IMR-90 (cell line): ENCODE data around the gene ADAMTS3. TPM values are rescaled to one million over a fixed set of nuclear protein-coding genes. Genes with fewer than 3 reads are reported as not detected.

Source experiments
- ATAC-seq: fragments of 200-7000 bp; cut with Tn5 transposase; 2 replicates; pipeline ENCODE4 v1.9.1; 2020; ENCODE audit warnings: low read depth, mild to moderate bottlenecking, moderate library complexity
- BruUV-seq: library from RNA; stranded (reverse); fragments of 400-500 nt; replicated peaks from 2 replicates; lab custom pipeline; 2021; lab: Mats Ljungman, UMichigan
- CTCF ChIA-PET: fragments of 300-600 bp; formaldehyde crosslinking; extraction: SDS; loops from one replicate; lab custom pipeline; 2021; ENCODE audit warnings: antibody characterized with exemption; lab: Yijun Ruan, JAX
- POLR2A ChIA-PET: fragments of 300-600 bp; sonication (Branson Sonifier 250); formaldehyde crosslinking; loops from one replicate; lab custom pipeline; 2022; ENCODE audit warnings: antibody characterized with exemption; ENCODE audit not compliant: unreplicated experiment; lab: Charles Lee
- DNase-seq: peaks from one replicate; pipeline ENCODE4 v3.0.0; 2013
- H2AFZ ChIP-seq: replicated peaks from 2 replicates; pipeline ENCODE3; 2013; ENCODE audit warnings: low read length, mild to moderate bottlenecking; ENCODE audit not compliant: poor library complexity
- H2AK5ac ChIP-seq: 2 replicates; pipeline ENCODE4 v1.6.1; 2013; ENCODE audit warnings: low read depth, low read length, inconsistent platforms
- H2AK9ac ChIP-seq: replicated peaks from 2 replicates; pipeline ENCODE3; 2013; ENCODE audit warnings: mild to moderate bottlenecking, low read depth, low read length, moderate library complexity; ENCODE audit not compliant: poor library complexity
- H2BK120ac ChIP-seq: 2 replicates; pipeline ENCODE4 v1.6.1; 2013; ENCODE audit warnings: low read depth, low read length, inconsistent platforms
- H2BK15ac ChIP-seq: 3 replicates; pipeline ENCODE4 v1.6.1; 2013; ENCODE audit warnings: low read depth, low read length, inconsistent platforms
- H2BK20ac ChIP-seq: 2 replicates; pipeline ENCODE4 v1.6.1; 2013; ENCODE audit warnings: low read depth, mild to moderate bottlenecking, inconsistent platforms, low read length, moderate library complexity
- H2BK5ac ChIP-seq: 2 replicates; pipeline ENCODE4 v1.6.1; 2013; ENCODE audit warnings: mild to moderate bottlenecking, low read depth, low read length, inconsistent platforms; ENCODE audit not compliant: poor library complexity, severe bottlenecking
- H3K14ac ChIP-seq: replicated peaks from 2 replicates; pipeline ENCODE4 v1.6.1; 2013; ENCODE audit warnings: low read depth, low read length, inconsistent platforms
- H3K18ac ChIP-seq: 2 replicates; pipeline ENCODE4 v1.6.1; 2013; ENCODE audit warnings: low read depth, low read length, control low read depth
- H3K23ac ChIP-seq: 2 replicates; pipeline ENCODE4 v1.6.1; 2013; ENCODE audit warnings: low read depth, low read length, inconsistent platforms
- H3K27ac ChIP-seq: 2 replicates; pipeline ENCODE4 v1.5.1; 2013; ENCODE audit warnings: mild to moderate bottlenecking, control low read depth, low read length; ENCODE audit not compliant: insufficient read depth
- H3K27me3 ChIP-seq: 2 replicates; pipeline ENCODE4 v1.6.1; 2013; ENCODE audit warnings: low read length; ENCODE audit not compliant: control insufficient read depth, insufficient read depth
- H3K36me3 ChIP-seq: 2 replicates; pipeline ENCODE4 v1.6.1; 2013; ENCODE audit warnings: low read length, mixed read lengths; ENCODE audit not compliant: control insufficient read depth, insufficient read depth
- H3K4ac ChIP-seq: 2 replicates; pipeline ENCODE4 v1.6.1; 2013; ENCODE audit warnings: low read depth, low read length, inconsistent platforms
- H3K4me1 ChIP-seq: 2 replicates; pipeline ENCODE4 v1.6.1; 2013; ENCODE audit warnings: low read length, mixed read lengths; ENCODE audit not compliant: control insufficient read depth, insufficient read depth
- H3K4me2 ChIP-seq: 2 replicates; pipeline ENCODE4 v1.6.1; 2013; ENCODE audit warnings: low read depth, mild to moderate bottlenecking, control low read depth, low read length, moderate library complexity
- H3K4me3 ChIP-seq: 2 replicates; pipeline ENCODE4 v1.5.1; 2013; ENCODE audit warnings: low read depth, mild to moderate bottlenecking, control low read depth, low read length, moderate library complexity; ENCODE audit not compliant: insufficient read depth
- H3K56ac ChIP-seq: 2 replicates; pipeline ENCODE4 v1.6.1; 2013; ENCODE audit warnings: low read length, inconsistent platforms; ENCODE audit not compliant: insufficient read depth; ENCODE audit errors: extremely low read depth
- H3K79me1 ChIP-seq, 2 experiments: 2 replicates each; pipeline ENCODE4 v1.6.1; 2013; ENCODE audit warnings: low read length in 2 of 2, inconsistent platforms in 1 of 2, low read depth in 1 of 2
- H3K9ac ChIP-seq: 2 replicates; pipeline ENCODE4 v1.6.1; 2013; ENCODE audit warnings: low read depth, low read length, control low read depth
- H3K9me1 ChIP-seq: 2 replicates; pipeline ENCODE4 v1.6.1; 2013; ENCODE audit warnings: low read length, inconsistent platforms; ENCODE audit not compliant: insufficient read depth
- H3K9me3 ChIP-seq: 2 replicates; pipeline ENCODE4 v1.6.1; 2013; ENCODE audit warnings: low read length; ENCODE audit not compliant: control insufficient read depth, insufficient read depth
- H4K20me1 ChIP-seq: 2 replicates; pipeline ENCODE4 v1.6.1; 2013; ENCODE audit warnings: low read length, inconsistent platforms; ENCODE audit not compliant: insufficient read depth
- H4K5ac ChIP-seq: 2 replicates; pipeline ENCODE4 v1.6.1; 2013; ENCODE audit warnings: mild to moderate bottlenecking, low read depth, low read length, control low read depth
- H4K8ac ChIP-seq, 2 experiments: 2 replicates each; pipeline ENCODE4 v1.6.1; 2013; ENCODE audit warnings: low read depth in 2 of 2, low read length in 2 of 2, control low read depth in 1 of 2, inconsistent platforms in 1 of 2
- H4K91ac ChIP-seq: 2 replicates; pipeline ENCODE4 v1.6.1; 2013; ENCODE audit warnings: low read depth, low read length, inconsistent platforms; ENCODE audit not compliant: insufficient read depth
- CEBPB ChIP-seq: IDR thresholded peaks from 2 replicates; pipeline ENCODE4 v1.6.1; 2012; ENCODE audit warnings: low read depth, low read length, improper control_type of control experiment
- MAFK ChIP-seq: IDR thresholded peaks from 2 replicates; pipeline ENCODE4 v1.6.1; 2012; ENCODE audit warnings: low read depth, low read length, improper control_type of control experiment
- MAZ ChIP-seq: IDR thresholded peaks from 2 replicates; pipeline ENCODE4 v1.6.1; 2012; ENCODE audit warnings: low read depth, mild to moderate bottlenecking, low read length, improper control_type of control experiment, moderate library complexity, borderline replicate concordance
- NFE2L2 ChIP-seq: fragments of 150-350 bp; IDR thresholded peaks from 2 replicates; pipeline ENCODE4 v1.6.1; 2016; ENCODE audit warnings: low read depth, mild to moderate bottlenecking, low read length
- RFX5 ChIP-seq: IDR thresholded peaks from 2 replicates; pipeline ENCODE4 v1.8.0; 2012; ENCODE audit warnings: low read depth, mild to moderate bottlenecking, low read length, moderate library complexity
- WGBS, 2 experiments: methylation state at CpG; one replicate each; pipeline versions ENCODE4 v1.1.5 to v1.1.7; 2013; ENCODE audit warnings: missing lambda C conversion rate in 2 of 2; ENCODE audit not compliant: insufficient read length in 1 of 2; ENCODE audit errors: extremely low coverage in 2 of 2; 5-methylcytosine and 5-hydroxymethylcytosine counted together
- dilution Hi-C: fragments of 300-500 bp; cut with HindIII; formaldehyde crosslinking; loops from one replicate; pipeline ENCODE4 v1.14.3; 2018; ENCODE audit warnings: low sequenced_read_pairs; ENCODE audit not compliant: unreplicated experiment
- in situ Hi-C: fragments of 300-500 bp; cut with MboI; formaldehyde crosslinking; loops from 3 replicates; pipeline ENCODE4 v1.14.3; 2019; ENCODE audit warnings: low sequenced_read_pairs, inconsistent platforms, mixed read lengths
- intact Hi-C: fragments of 100-400 bp; cut with micrococcal nuclease; formaldehyde crosslinking; loops from 2 replicates; pipeline ENCODE4 v1.10.0; 2022
- polyA plus RNA-seq, 3 experiments: library from polyadenylated mRNA; depleted of rRNA; stranded (reverse); fragments of >200 nt; gene quantifications; 2 replicates each; pipeline ENCODE4 v1.2.3, GENCODE V29; 2012; ENCODE audit warnings: low replicate concordance in 1 of 3
- total RNA-seq: library from RNA; depleted of rRNA; stranded (reverse); fragments of >200 nt; gene quantifications from 2 replicates; pipeline ENCODE4 v1.2.3, GENCODE V29; 2012
- TF ChIP-seq, protein P1 (sequence below): fragments of 150-350 bp; IDR thresholded peaks from 2 replicates; pipeline ENCODE4 v1.6.1; 2017; ENCODE audit warnings: mild to moderate bottlenecking, antibody characterized with exemption, low read length, low read depth

The ADAMTS3 gene
- total and polyA plus RNA-seq, 2 of the 4 experiments (the other 2 are of a cell fraction), result 0.68 to 2.9 TPM

DNA sequence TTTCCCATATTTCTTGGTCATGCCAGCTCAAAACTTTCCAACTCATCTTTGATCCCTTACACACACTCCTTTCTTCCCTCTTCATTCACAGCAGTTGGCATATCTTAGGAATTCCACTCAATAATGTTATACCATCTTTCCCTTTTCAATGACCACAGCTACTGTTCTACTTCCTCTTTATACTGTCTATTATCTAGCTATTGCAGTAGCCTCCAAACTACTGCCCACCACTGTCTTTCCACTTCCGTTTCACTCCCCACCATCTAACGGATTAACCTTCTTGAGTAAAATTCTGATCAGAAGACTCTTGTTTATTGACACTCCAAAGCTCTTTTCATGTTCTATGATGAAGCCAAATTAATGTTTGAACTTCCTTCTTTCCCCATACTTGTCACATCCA, 55.8 kb downstream of the ADAMTS3 start:
- no peak overlapping the region for H2AK5ac ChIP-seq
- no peaks in the 10 kb centered on the region for H4K20me1 ChIP-seq
- H2BK120ac ChIP-seq, result no peak overlapping the region
- H3K27ac ChIP-seq, result no peak overlapping the region
- dilution Hi-C loops, result no loop called here
- TF ChIP-seq NFE2L2 (no peak), CEBPB (no peak), MAFK (no peak), RFX5 (no peak), MAZ (no peak)
- TF ChIP-seq, protein P1, sequence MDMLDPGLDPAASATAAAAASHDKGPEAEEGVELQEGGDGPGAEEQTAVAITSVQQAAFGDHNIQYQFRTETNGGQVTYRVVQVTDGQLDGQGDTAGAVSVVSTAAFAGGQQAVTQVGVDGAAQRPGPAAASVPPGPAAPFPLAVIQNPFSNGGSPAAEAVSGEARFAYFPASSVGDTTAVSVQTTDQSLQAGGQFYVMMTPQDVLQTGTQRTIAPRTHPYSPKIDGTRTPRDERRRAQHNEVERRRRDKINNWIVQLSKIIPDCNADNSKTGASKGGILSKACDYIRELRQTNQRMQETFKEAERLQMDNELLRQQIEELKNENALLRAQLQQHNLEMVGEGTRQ, result no peak
- no peak overlapping the region for H4K8ac ChIP-seq
- in situ Hi-C loops, result no loop called here
- H3K14ac ChIP-seq, result no peak overlapping the region
- no peak overlapping the region for H2BK5ac ChIP-seq
- no peak overlapping the region for H2AK9ac ChIP-seq
- H3K9me3 ChIP-seq, result no peaks in the 10 kb centered on the region
- H3K9me1 ChIP-seq, result no peaks in the 10 kb centered on the region
- H3K27me3 ChIP-seq, result no peaks in the 10 kb centered on the region
- H3K4me2 ChIP-seq, result no peak overlapping the region
- H3K56ac ChIP-seq, result no peak overlapping the region
- H3K79me1 ChIP-seq, result no peaks in the 10 kb centered on the region
- POLR2A ChIA-PET, result no interaction called here
- no peak overlapping the region for H3K9ac ChIP-seq
- intact Hi-C loops, result no loop called here
- no peak overlapping the region for H2BK15ac ChIP-seq
- no peak overlapping the region for H2AFZ ChIP-seq
- H4K91ac ChIP-seq, result no peak overlapping the region
- H3K23ac ChIP-seq, result no peak overlapping the region
- ATAC-seq, result no peak
- DNase-seq, result no peak
- no peak overlapping the region for H2BK20ac ChIP-seq
- H3K36me3 ChIP-seq, result no peaks in the 10 kb centered on the region
- H3K18ac ChIP-seq, result no peak overlapping the region
- no peak overlapping the region for H3K4ac ChIP-seq
- CTCF ChIA-PET, result no interaction called here
- H4K5ac ChIP-seq, result no peak overlapping the region
- WGBS, 2 experiments, result no CpG with 5 or more reads among the region's 2 CpGs
- no peak overlapping the region for H3K4me3 ChIP-seq
- no TSS peak for BruUV-seq
- no peaks in the 10 kb centered on the region for H3K4me1 ChIP-seq
